Measurements from ENCODE around the gene PROM1. TPM values are rescaled to one million over a fixed set of nuclear protein-coding genes. Genes with fewer than 3 reads are reported as not detected.

PROM1 gene
- polyA plus RNA-seq, 3 donors = 31.2 to 49.1 (median 37.7) TPM

- no peak for DNase-seq (ENCODE audit: extremely low read depth in 1 of 11, low read depth in 9 of 11, low spot score in 4 of 11)
Observed at GRCh38 chr4:16037901-16038300, 45.9 kb downstream of the PROM1 start.

- no peak for DNase-seq (ENCODE audit: extremely low read depth in 1 of 11, low read depth in 9 of 11, low spot score in 4 of 11)
Observed at GRCh38 chr4:16035843-16036242, 48.0 kb downstream of the PROM1 start.

DNA sequence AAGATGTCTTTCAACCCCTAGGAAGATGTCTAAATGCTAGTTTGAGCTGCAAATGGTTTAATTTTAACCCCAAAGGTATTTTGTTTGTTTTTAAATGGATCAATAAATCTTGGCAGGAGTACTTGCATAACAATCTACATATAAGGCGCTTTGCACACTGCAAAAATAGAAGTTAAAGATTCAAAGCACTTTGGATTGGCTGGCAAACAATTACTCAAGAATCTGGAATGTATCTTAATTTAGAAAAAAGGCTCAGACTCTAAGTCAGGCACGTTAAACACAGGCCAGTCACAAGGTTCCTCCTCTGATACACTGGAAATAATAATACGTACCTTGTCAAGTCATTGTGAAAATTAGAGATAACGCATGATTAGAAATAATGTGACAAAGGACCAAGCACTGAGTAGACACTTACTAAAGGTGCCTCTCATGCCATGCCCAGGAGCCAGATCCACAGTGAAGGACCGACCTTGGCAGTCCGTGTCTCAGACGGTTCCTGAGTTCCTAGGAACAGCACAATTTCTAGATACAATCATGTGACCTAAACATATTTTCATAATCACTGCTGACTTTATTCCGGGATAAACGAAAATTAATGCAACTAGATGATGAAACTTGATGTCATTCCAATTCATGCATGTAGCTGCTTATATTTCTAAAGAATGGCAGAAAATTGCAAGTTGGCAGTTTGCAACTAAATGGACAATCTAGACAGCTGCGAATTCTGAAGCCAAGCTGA lies 49.6 kb downstream of the PROM1 start:
- DNase-seq (ENCODE audit: extremely low read depth in 1 of 11, low read depth in 9 of 11, low spot score in 4 of 11) = no peak

DNA sequence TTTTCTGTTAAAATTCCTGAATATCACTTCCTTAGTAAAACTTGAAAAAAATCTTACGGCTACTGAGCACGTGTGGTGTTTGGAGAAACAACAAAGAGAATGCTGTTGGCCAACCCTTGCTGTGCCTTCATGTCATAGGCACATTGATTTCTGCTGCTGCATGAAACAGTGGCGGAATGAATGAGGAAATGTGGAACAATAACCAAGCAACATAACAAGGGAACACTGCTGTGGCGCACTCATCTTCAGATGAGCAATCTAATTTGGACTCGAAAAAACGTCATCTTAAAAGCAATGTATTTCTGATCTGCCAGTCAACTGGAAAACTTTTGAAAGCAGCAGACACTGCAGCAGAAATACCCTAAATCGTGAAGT lies 51.4 kb downstream of the PROM1 start:
- DNase-seq (ENCODE audit: extremely low read depth in 1 of 11, low read depth in 9 of 11, low spot score in 4 of 11) = no peak

DNA sequence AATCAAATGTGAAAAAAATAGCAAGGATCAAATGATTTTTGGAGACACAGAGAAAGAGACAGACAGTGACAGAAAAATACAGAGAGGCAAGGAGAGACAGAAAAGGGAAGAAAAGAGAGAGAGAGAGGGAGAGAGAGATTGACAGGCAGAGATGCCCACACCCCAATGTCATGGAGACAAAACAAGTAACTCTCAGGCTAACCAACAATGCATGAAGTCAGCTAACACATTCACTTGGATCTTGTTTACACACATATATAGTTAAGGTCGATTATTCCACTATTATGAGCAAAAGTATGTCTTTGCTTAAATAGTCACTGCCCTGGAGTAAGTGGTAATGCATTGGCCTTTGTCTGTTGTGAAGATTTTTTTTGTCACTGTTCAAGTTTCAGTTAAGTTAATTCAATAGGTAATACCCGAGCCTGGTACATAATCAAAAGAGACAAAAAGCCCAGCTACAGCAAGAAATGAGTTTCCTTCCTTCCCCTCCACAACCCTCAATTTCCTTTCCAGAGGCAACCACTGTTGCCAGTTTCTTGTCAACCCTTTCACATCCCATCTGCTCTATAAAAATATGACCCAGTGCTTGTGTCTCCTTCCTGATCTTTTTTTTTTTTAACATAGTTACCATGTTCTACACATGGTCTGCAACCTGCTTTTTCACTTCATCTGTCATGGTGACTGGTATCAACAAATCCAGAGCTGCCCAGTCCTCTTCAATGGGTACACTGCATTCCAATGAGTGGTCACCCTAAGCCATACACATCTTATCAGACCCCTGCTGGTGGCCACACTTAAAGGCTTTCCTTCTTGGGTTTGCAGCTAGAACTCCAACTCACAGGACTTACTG lies 52.1 kb downstream of the PROM1 start:
- DNase-seq (ENCODE audit: extremely low read depth in 1 of 11, low read depth in 9 of 11, low spot score in 4 of 11) = no peak

DNA sequence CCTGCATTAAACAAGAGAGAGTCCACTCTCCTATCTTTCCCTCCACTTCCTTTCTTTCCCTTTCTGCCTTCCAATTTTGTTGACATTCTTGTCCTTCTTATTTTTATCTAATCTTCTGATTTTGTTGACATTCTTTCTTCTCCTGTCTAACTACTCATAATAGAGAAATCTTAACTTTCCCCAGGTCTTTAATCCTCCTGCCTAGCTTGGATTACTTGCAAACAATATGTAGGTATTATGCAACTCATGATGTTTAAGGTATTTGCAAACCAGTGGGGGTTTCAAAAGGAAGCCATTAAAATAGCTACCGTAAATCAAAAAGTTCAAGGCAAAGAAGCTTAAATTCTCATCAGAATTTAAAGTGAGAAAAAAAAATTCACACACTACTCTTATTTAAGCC lies 53.9 kb downstream of the PROM1 start:
- DNase-seq (ENCODE audit: extremely low read depth in 1 of 11, low read depth in 9 of 11, low spot score in 4 of 11) = no peak

DNA sequence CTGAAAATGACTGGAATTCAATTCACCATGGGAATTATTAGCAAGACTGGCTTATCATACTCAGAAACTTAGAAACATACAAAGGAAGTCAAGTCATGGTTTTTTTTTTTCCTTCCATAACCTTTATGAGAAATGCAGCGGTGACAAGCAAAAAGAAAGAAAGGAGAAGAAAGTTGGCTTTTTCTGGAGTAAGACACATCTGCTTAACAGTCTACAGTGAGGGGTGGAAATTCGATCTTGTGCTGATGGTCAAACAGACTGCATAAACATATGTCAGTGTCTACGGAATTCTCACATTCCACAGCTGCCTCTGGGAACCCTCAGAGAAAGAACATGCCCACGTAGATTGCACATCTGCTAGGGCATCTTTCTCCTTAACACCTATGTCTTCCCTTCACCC lies 54.6 kb downstream of the PROM1 start:
- DNase-seq (ENCODE audit: extremely low read depth in 1 of 11, low read depth in 9 of 11, low spot score in 4 of 11) = peak in 3 of 11 donors; percentile 19 to 24 (median 19)

- DNase-seq (ENCODE audit: extremely low read depth in 1 of 11, low read depth in 9 of 11, low spot score in 4 of 11) = no peak
Observed at GRCh38 chr4:16027626-16028025, 56.2 kb downstream of the PROM1 start.

GRCh38 chr4:16027114-16027513 lies 56.7 kb downstream of the PROM1 start:
- DNase-seq (ENCODE audit: extremely low read depth in 1 of 11, low read depth in 9 of 11, low spot score in 4 of 11) = no peak

DNA sequence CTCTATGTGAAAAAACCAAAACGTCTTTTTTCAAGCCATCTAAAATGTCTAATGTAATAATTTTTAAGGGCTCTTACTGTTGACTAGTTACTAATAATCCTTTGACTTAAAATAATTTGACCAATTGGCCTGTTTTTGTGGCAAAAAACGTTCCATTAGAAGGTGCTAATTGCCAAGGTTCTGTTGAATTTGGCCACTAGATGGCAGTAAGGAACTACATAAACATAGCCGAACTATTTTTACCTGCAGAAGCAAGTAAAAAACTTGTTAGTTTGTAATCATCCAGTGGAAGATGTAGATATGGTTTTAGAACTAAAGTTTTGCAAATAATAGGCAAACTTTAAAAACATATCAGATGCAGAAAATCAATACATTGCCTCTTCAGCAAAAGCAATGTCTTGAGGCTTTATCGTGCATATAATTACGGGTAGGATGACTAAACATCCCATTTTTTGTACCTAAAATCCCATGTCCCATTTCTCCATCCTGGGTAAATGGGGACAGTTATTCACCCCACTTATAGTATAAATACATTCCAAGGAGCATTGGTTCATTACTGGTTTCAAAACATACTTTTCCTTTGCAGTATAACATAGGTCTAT lies 57.6 kb downstream of the PROM1 start:
- DNase-seq (ENCODE audit: extremely low read depth in 1 of 11, low read depth in 9 of 11, low spot score in 4 of 11) = peak in 10 of 11 donors; percentile 33 to 61 (median 52)

- no peak for DNase-seq (ENCODE audit: extremely low read depth in 1 of 11, low read depth in 9 of 11, low spot score in 4 of 11)
Observed at GRCh38 chr4:16025268-16025667, 58.6 kb downstream of the PROM1 start.

- no peak for DNase-seq (ENCODE audit: extremely low read depth in 1 of 11, low read depth in 9 of 11, low spot score in 4 of 11)
Observed at GRCh38 chr4:16023776-16024408, 59.9 kb downstream of the PROM1 start.

DNA sequence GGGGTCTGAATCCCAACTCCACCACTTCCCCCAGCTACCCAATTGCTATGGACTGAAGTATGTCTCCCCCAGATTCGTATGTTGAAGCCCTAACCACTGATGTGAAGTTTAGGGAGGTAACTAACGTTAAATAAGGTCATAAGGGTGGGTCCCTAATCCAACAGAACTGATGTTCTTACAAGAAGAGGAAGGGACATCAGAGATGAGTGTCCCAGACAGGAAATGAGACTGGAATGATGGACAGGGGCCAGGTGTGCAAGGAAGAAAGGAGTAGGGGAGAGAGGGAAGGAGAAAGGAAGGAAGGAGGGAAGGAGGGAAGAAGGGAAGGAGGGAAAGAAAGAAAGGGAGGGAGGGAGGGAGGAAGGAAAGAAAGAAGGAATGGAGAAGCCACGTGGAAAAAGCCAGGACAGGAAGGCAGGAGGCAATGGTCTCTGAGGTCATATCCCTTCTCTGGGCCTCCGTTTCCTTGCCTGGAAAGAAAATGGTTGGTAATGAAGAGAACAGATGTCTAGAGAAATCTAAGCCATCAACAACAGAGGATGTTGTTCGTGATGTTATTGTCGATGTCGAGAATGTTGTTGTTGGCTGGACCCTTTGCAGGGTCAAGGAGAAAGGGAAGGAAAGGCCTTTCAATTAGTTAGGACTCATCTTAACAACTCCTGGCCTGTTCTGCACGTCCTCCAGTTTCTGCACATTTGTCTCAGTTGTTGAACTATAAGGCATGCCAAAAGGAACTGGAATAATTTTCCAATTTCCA lies 61.8 kb downstream of the PROM1 start:
- DNase-seq (ENCODE audit: extremely low read depth in 1 of 11, low read depth in 9 of 11, low spot score in 4 of 11) = no peak

- DNase-seq (ENCODE audit: extremely low read depth in 1 of 11, low read depth in 9 of 11, low spot score in 4 of 11) = no peak
Observed at GRCh38 chr4:16019649-16020048, 64.2 kb downstream of the PROM1 start.

GRCh38 chr4:16018841-16019240 lies 65.0 kb downstream of the PROM1 start:
- no peak for DNase-seq (ENCODE audit: extremely low read depth in 1 of 11, low read depth in 9 of 11, low spot score in 4 of 11)

GRCh38 chr4:16018061-16018676 lies 65.7 kb downstream of the PROM1 start:
- no peak for DNase-seq (ENCODE audit: extremely low read depth in 1 of 11, low read depth in 9 of 11, low spot score in 4 of 11)

DNA sequence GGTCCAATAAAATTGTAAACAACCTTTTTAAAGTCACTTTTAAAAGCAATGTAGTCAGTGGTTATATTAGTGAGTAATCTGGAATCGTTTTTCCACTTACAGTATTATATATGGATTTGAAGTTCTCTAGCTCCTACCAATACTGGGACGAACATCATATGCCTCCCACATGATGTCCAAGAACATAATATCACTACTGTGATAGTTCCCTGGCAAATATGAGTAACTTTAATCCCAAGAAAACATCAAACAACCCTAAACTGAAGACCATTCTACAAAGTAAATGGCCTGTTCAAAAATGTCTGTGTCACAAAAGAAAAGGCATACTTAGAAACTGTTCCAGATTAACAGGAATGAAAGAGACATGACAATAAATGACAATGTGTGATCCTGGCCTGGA lies 67.3 kb downstream of the PROM1 start:
- DNase-seq (ENCODE audit: extremely low read depth in 1 of 11, low read depth in 9 of 11, low spot score in 4 of 11) = no peak

DNA sequence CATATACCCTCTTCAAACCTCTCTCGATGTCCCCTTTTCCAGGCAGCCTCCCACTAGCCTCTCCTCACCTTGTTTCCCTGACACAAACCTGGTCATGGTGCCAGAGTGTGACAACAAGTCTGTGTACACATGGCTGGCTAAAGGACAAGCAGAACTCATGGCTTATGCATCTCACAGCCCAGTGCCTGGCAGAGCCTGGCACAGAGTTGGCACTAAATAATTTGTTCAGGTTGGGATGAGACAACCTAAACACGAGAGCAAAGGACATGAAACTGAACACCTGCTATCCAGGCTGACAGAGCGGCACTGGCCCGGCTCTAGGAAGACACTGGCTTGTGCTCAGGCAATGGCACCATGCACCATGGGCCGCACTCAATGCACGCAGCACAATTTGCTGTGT lies 72.7 kb downstream of the PROM1 start:
- no peak for DNase-seq (ENCODE audit: extremely low read depth in 1 of 11, low read depth in 9 of 11, low spot score in 4 of 11)

DNA sequence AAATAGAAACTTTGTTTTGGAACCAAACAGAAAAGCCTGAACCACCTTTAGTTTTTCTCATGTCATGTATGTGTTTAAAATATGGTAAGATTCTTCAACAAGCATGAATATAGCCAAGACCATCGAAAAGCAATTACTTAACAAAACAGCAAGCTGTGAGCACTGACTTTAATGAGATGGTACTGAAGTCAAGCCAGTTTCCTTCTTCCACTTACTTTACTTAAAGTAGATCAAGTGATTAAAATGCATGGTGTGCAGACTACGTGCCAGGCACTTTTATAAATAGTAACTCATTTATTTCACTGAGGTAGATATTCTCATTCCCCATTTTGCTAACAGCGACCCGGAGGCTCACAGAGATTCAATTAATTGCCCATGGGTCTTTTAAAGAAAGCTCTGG lies 74.7 kb downstream of the PROM1 start:
- DNase-seq (ENCODE audit: extremely low read depth in 1 of 11, low read depth in 9 of 11, low spot score in 4 of 11) = no peak
